ENCODE data around the gene ATRNL1. TPM values are rescaled to one million over a fixed set of nuclear protein-coding genes. Genes with fewer than 3 reads are reported as not detected.

Gene ATRNL1
- total RNA-seq, 4 donors from 2014 or later: 3.5 to 27.2 (median 4.1) TPM

GRCh38 chr10:115950320-115950719 is 857.2 kb downstream of the ATRNL1 start:
- Histone ChIP-seq H3K9me3 (no peaks in the 10 kb centered on the region), H3K4me1 (no peaks in the 10 kb centered on the region), H3K27me3 (no peaks in the 10 kb centered on the region), H3K4me3 (no peak overlapping the region), H3K36me3 (no peaks in the 10 kb centered on the region), H3K27ac (no peak overlapping the region)
- TF ChIP-seq POLR2A (IDR thresholded peaks at IDR 0.05): no peak
- TF ChIP-seq CTCF (IDR thresholded peaks at IDR 0.05): no peak
- DNase-seq: no peak

DNA sequence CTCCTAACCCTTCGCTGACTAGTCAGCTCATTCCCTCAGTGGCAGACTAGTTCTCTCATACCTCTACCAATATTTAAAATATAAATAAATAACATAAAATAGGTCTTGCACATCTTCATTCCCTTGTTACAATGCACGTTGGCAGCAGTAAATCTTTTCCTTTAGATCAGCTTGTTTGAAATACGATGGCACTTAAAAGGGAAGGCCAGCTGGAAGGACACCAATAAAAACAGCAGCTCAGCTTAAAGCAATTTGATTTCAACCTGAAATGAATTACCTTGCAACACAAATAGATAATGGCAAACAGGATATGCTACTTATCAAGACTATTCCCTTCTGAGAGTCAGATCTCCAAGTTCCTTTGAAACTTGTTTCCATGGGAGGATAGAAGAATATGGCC is 858.1 kb downstream of the ATRNL1 start:
- TF ChIP-seq POLR2A (IDR thresholded peaks at IDR 0.05) (no peak), CTCF (IDR thresholded peaks at IDR 0.05) (no peak)
- no peaks in the 10 kb centered on the region for H3K4me1 ChIP-seq
- H3K9me3 ChIP-seq: no peaks in the 10 kb centered on the region
- H3K27ac ChIP-seq: no peak overlapping the region
- no peak overlapping the region for H3K4me3 ChIP-seq
- H3K36me3 ChIP-seq: no peaks in the 10 kb centered on the region
- no peaks in the 10 kb centered on the region for H3K27me3 ChIP-seq
- DNase-seq: no peak

DNA sequence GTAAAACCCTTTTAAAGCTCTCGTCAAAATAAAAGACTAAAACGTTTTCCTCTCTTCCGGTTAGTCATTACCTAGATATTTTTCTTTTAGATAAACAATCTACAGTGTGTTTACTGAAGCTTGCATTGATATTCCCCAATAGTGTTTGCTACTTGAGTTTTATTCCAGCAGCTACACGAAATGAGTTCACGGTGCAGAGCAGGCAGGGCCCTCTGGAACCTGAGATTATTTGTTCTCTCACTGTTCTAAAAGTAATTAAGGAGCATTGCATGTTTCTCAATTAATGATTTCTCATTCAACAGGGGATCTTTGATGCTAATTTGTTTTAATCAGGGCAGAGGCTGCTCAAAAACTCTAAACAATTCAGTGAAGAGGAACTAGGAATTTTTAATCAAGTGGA is 860.1 kb downstream of the ATRNL1 start:
- H3K36me3 ChIP-seq: no peaks in the 10 kb centered on the region
- no peaks in the 10 kb centered on the region for H3K9me3 ChIP-seq
- no peak overlapping the region for H3K4me3 ChIP-seq
- H3K4me1 ChIP-seq: no peaks in the 10 kb centered on the region
- TF ChIP-seq CTCF (IDR thresholded peaks at IDR 0.05) (no peak), POLR2A (IDR thresholded peaks at IDR 0.05) (no peak)
- H3K27me3 ChIP-seq: no peaks in the 10 kb centered on the region
- no peak for DNase-seq
- no peak overlapping the region for H3K27ac ChIP-seq

- TF ChIP-seq CTCF (IDR thresholded peaks at IDR 0.05) (no peak), POLR2A (IDR thresholded peaks at IDR 0.05) (no peak)
- no peak overlapping the region for H3K4me3 ChIP-seq
- no peaks in the 10 kb centered on the region for H3K4me1 ChIP-seq
- DNase-seq: no peak
- no peaks in the 10 kb centered on the region for H3K27me3 ChIP-seq
- H3K27ac ChIP-seq: no peak overlapping the region
- no peaks in the 10 kb centered on the region for H3K9me3 ChIP-seq
- H3K36me3 ChIP-seq: no peaks in the 10 kb centered on the region
Measured at GRCh38 chr10:115953968-115954367, 860.8 kb downstream of the ATRNL1 start.

DNA sequence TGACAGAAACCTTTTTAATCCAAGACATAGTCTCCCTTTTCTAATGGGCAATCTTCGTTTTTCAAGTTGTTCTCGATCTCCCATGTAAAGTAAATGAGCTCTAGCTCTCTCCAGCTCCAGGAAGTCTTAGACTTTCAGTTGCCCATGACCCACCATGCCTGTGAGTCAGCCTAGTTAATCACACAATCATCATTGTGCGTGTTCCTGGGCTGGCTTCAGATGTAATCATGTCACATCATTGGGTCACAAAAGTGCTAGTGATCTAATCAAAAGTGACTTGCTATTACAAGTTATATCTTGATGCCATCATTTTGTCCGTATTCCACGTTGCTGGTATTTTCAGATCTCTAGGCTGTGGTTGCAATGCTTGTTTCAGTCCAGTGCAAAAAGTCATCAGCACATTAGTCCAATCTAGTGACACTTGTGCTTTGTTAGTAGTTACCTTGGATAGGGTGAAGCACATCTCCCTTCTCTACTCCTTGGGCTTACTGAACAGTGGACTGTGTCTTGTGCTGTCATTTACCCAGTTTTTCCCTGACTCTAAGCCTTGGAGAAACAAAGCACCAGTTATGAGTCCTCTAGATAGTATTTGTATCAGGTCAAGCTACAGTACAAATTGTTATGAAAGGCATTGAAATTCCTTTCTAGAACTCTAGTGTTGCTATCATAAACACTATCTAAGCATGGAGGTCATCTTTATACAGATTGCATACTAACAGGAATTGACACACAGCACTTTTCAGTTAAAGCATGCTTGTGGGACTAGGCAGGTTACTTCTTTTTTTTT is 863.3 kb downstream of the ATRNL1 start:
- Histone ChIP-seq H3K4me3 (no peak overlapping the region), H3K27ac (no peak overlapping the region), H3K36me3 (no peaks in the 10 kb centered on the region), H3K27me3 (no peaks in the 10 kb centered on the region), H3K9me3 (no peaks in the 10 kb centered on the region), H3K4me1 (no peaks in the 10 kb centered on the region)
- DNase-seq: no peak
- TF ChIP-seq POLR2A (IDR thresholded peaks at IDR 0.05) (no peak), CTCF (IDR thresholded peaks at IDR 0.05) (no peak)

Measured in Peyer's patch (tissue), 4 donors.